GM12878 (cell line): Measurements from ENCODE around the gene SMTNL2. TPM values are rescaled to one million over a fixed set of nuclear protein-coding genes. Genes with fewer than 3 reads are reported as not detected.

Experiments used
- ATAC-seq: fragments of 200-7000 bp; cut with Tn5 transposase; 3 replicates; pipeline ENCODE4 v1.9.1; 2020; ENCODE audit warnings: mild to moderate bottlenecking, moderate library complexity
- BruUV-seq: library from RNA; stranded (reverse); fragments of 400-500 nt; replicated peaks from 2 replicates; lab custom pipeline; 2021; lab: Mats Ljungman, UMichigan
- CTCF ChIA-PET: fragments of 300-600 bp; sonication (Branson Sonifier 250); formaldehyde crosslinking; extraction: SDS; loops from one replicate; lab custom pipeline; 2021; ENCODE audit warnings: inconsistent platforms; lab: Yijun Ruan, JAX
- POLR2A ChIA-PET: fragments of 350-600 bp; formaldehyde crosslinking; extraction: SDS; loops from one replicate; lab custom pipeline; 2021; ENCODE audit warnings: inconsistent platforms; lab: Charles Lee
- RAD21 ChIA-PET: fragments of 300-600 bp; sonication (Branson Sonifier 250); formaldehyde crosslinking; loops from one replicate; lab custom pipeline; 2023; ENCODE audit warnings: antibody characterized with exemption; ENCODE audit not compliant: unreplicated experiment; lab: Charles Lee
- SMC1A ChIA-PET: fragments of 300-600 bp; sonication (Branson Sonifier 250); formaldehyde crosslinking; loops from one replicate; lab custom pipeline; 2023; ENCODE audit not compliant: unreplicated experiment, uncharacterized antibody; lab: Charles Lee
- DNase-seq: peaks from one replicate; pipeline ENCODE4 v3.0.0-alpha.2; 2011; ENCODE audit warnings: low read depth, low spot score
- FAIRE-seq: peaks from 3 replicates; lab custom pipeline; 2011; peaks lifted over from hg19 to GRCh38; lab: Jason Lieb, UNC
- H2AFZ ChIP-seq: 2 replicates; pipeline ENCODE4 v1.6.0; 2011; ENCODE audit warnings: low read depth, low read length, control low read depth; ENCODE audit not compliant: control insufficient read depth
- H3K27ac ChIP-seq: 2 replicates; pipeline ENCODE4 v1.5.1; 2011; ENCODE audit warnings: control low read depth; ENCODE audit not compliant: control insufficient read depth, insufficient read depth
- H3K27me3 ChIP-seq, 2 experiments: replicated peaks in 1 of 2; 2 replicates each; pipeline versions ENCODE4 v1.6.0 to v1.6.1; 2011; ENCODE audit warnings: low read length in 1 of 2; ENCODE audit not compliant: control insufficient read depth in 2 of 2, insufficient read depth in 2 of 2
- H3K36me3 ChIP-seq, 2 experiments: 2 replicates each; pipeline ENCODE4 v1.5.1; 2011; ENCODE audit warnings: low read length in 1 of 2; ENCODE audit not compliant: control insufficient read depth in 2 of 2, insufficient read depth in 2 of 2
- H3K4me1 ChIP-seq: 2 replicates; pipeline ENCODE4 v1.6.1; 2011; ENCODE audit warnings: mild to moderate bottlenecking, low read length, moderate library complexity, mixed read lengths; ENCODE audit not compliant: control insufficient read depth, insufficient read depth
- H3K4me2 ChIP-seq: 2 replicates; pipeline ENCODE4 v1.6.0; 2011; ENCODE audit warnings: control low read depth; ENCODE audit not compliant: control insufficient read depth, insufficient read depth
- H3K4me3 ChIP-seq: fragments of 200-600 bp; sonication (generic); 2 replicates; pipeline ENCODE4 v1.5.1; 2016
- H3K79me2 ChIP-seq: 2 replicates; pipeline ENCODE4 v1.6.0; 2011; ENCODE audit warnings: low read length; ENCODE audit not compliant: control insufficient read depth, insufficient read depth
- H3K9ac ChIP-seq: 2 replicates; pipeline ENCODE4 v1.8.0; 2011; ENCODE audit warnings: low read length, control low read depth, mixed read lengths; ENCODE audit not compliant: control insufficient read depth, insufficient read depth
- H3K9me3 ChIP-seq: replicated peaks from 3 replicates; pipeline ENCODE4 v1.5.1; 2011; ENCODE audit warnings: mild to moderate bottlenecking, low read length; ENCODE audit not compliant: control insufficient read depth, insufficient read depth
- H4K20me1 ChIP-seq: 2 replicates; pipeline ENCODE4 v1.6.0; 2011; ENCODE audit not compliant: control insufficient read depth, insufficient read depth
- ASH2L ChIP-seq: fragments of 300-600, 200-600 bp; sonication (generic); IDR thresholded peaks from 2 replicates; pipeline ENCODE4 v1.6.1; 2017; ENCODE audit warnings: low read depth, mild to moderate bottlenecking, borderline replicate concordance
- BACH1 ChIP-seq: fragments of 450-650 bp; IDR thresholded peaks from 2 replicates; pipeline ENCODE4 v1.6.1; 2017; ENCODE audit warnings: mild to moderate bottlenecking, borderline replicate concordance
- BHLHE40 ChIP-seq, 2 experiments: fragments of 450-650 bp in 1 of 2; IDR thresholded peaks; 2 replicates each; pipeline ENCODE4 v1.6.1; 2011 to 2017; ENCODE audit warnings: low read depth in 2 of 2, borderline replicate concordance in 1 of 2, improper control_type of control experiment in 1 of 2, low read length in 1 of 2, mild to moderate bottlenecking in 1 of 2
- BMI1 ChIP-seq: fragments of 450-650 bp; IDR thresholded peaks from 2 replicates; pipeline ENCODE4 v1.6.1; 2016; ENCODE audit warnings: mild to moderate bottlenecking, moderate library complexity, borderline replicate concordance
- FOXM1 ChIP-seq: IDR thresholded peaks from 2 replicates; pipeline ENCODE4 v1.6.1; 2012; ENCODE audit warnings: low read depth, mild to moderate bottlenecking, inconsistent platforms, low read length, moderate library complexity
- HSF1 ChIP-seq: fragments of 150-350 bp; IDR thresholded peaks from 2 replicates; pipeline ENCODE4 v1.6.1; 2014; ENCODE audit warnings: mild to moderate bottlenecking, low read depth, low read length
- MTA3 ChIP-seq: IDR thresholded peaks from 2 replicates; pipeline ENCODE4 v1.6.1; 2012; ENCODE audit warnings: low read length, inconsistent platforms, borderline replicate concordance
- NR2F1 ChIP-seq: fragments of 450-650 bp; conservative IDR thresholded peaks from 2 replicates; pipeline ENCODE4 v1.6.1; 2017; ENCODE audit warnings: mild to moderate bottlenecking
- PBX3 ChIP-seq: IDR thresholded peaks from 2 replicates; pipeline ENCODE4 v1.6.1; 2011; ENCODE audit warnings: mild to moderate bottlenecking, low read depth, low read length, moderate library complexity; ENCODE audit not compliant: insufficient replicate concordance
- POLR2AphosphoS2 ChIP-seq: IDR thresholded peaks from 2 replicates; pipeline ENCODE4 v1.6.1; 2011; ENCODE audit warnings: low read depth, mild to moderate bottlenecking, low read length, improper control_type of control experiment, moderate library complexity
- RELB ChIP-seq: fragments of 450-650 bp; IDR thresholded peaks from 2 replicates; pipeline ENCODE4 v1.6.1; 2017; ENCODE audit warnings: low read depth, mild to moderate bottlenecking, moderate library complexity
- SP1 ChIP-seq: IDR thresholded peaks from one replicate; pipeline ENCODE4 v1.6.1; 2011; ENCODE audit warnings: low read depth, low read length
- STAT3 ChIP-seq: IDR thresholded peaks from 2 replicates; pipeline ENCODE4 v1.6.1; 2011; ENCODE audit warnings: low read depth, low read length, improper control_type of control experiment
- WGBS: methylation state at CpG from one replicate; pipeline ENCODE4 v1.1.6; 2016; ENCODE audit warnings: low lambda C conversion rate; ENCODE audit not compliant: insufficient replicate concordance, insufficient coverage; ENCODE audit errors: missing lambda C conversion rate; 5-methylcytosine and 5-hydroxymethylcytosine counted together
- in situ Hi-C: fragments of 300-500 bp; cut with MboI; formaldehyde crosslinking; loops from 9 replicates; pipeline ENCODE4 v1.14.3; 2018; ENCODE audit warnings: mixed read lengths
- intact Hi-C: fragments of 100-400 bp; cut with micrococcal nuclease; formaldehyde crosslinking; loops from one replicate; pipeline ENCODE4 v1.14.2; 2022; ENCODE audit not compliant: unreplicated experiment
- polyA plus RNA-seq, 11 experiments: library from polyadenylated mRNA; depleted of rRNA in 4 of 11; unstranded in 6 of 11; stranded (reverse) in 5 of 11; fragments of >200 nt; fragmentation: Nextera tagmentation in 4 of 11; fragmentation: Illumina TruSeq in 1 of 11; extraction: Ambion mirVana in 4 of 11; extraction: Trizol in 1 of 11; gene quantifications; 1 replicate in 1 of 11; 2 replicates in 10 of 11; pipeline versions ENCODE4 v1.2.1 to v1.2.3, GENCODE V29; 2011 to 2016; ENCODE audit warnings: inconsistent platforms in 2 of 11, missing spikeins in 2 of 11, low read depth in 1 of 11
- total RNA-seq, 4 experiments: library from RNA; depleted of rRNA in 3 of 4; stranded (reverse); fragments of >200 nt in 3 of 4; fragmentation: Illumina TruSeq in 1 of 4; extraction: Trizol in 1 of 4; gene quantifications; 2 replicates each; pipeline versions ENCODE4 v1.2.1 to v1.2.3, GENCODE V29; 2013 to 2021

Gene SMTNL2
- total and polyA plus RNA-seq, 10 of the 15 experiments (the other 5 are each of a cell fraction or from before 2014, with no cell fraction given): not detected

GRCh38 chr17:4550534-4551039 is 33.7 kb upstream of the SMTNL2 start:
- no peak overlapping the region for H3K27ac ChIP-seq
- H3K36me3 ChIP-seq: peaks cover 36 to 37% of the 10 kb centered on the region in 2 experiments
- H3K4me3 ChIP-seq: no peak overlapping the region
- H3K4me1 ChIP-seq: peaks cover 8% of the 10 kb centered on the region; the same call in 1 of the 2 replicates
- DNase-seq (no peak), ATAC-seq (no peak), FAIRE-seq (no peak)
- BruUV-seq: no TSS peak
- no peaks in the 10 kb centered on the region for H3K9me3 ChIP-seq
- ChIA-PET RAD21 (no interaction called here), SMC1A (no interaction called here), POLR2A (interaction anchor here (0.6 kb wide), 1 partner anchor 131 kb away, joined by 3 read pairs; no protein-coding TSS in a partner anchor), CTCF (interaction anchor here (1.6 kb wide), 2 partner anchors 12 to 17 kb away, joined by 3 to 7 read pairs; no protein-coding TSS in a partner anchor)
- H3K79me2 ChIP-seq: peaks cover 25% of the 10 kb centered on the region
- TF ChIP-seq POLR2AphosphoS2 (no peak), SP1 (no peak), HSF1 (no peak), ASH2L (no peak), NR2F1 (no peak), FOXM1 (no peak), PBX3 (no peak), MTA3 (no peak), BACH1 (no peak), BMI1 (no peak), STAT3 (no peak), RELB (no peak), BHLHE40 (IDR thresholded peaks at IDR 0.05; ENCODE audit: borderline replicate concordance in 1 of 2, low read depth in 2 of 2, low read length in 1 of 2) (no peak)
- intact Hi-C loops: no loop called here
- no peak overlapping the region for H3K4me2 ChIP-seq
- no peaks in the 10 kb centered on the region for H3K27me3 ChIP-seq
- H4K20me1 ChIP-seq: no peaks in the 10 kb centered on the region; the same call in none of the 2 replicates
- in situ Hi-C loops: no loop called here
- WGBS: 98% methylated on average over 16 of the region's 16 CpGs
- H2AFZ ChIP-seq: no peak overlapping the region
- no peak overlapping the region for H3K9ac ChIP-seq
